Testis (tissue), 2 donors: ENCODE results near the gene OR2B6.

Experiments
- CTCF ChIP-seq, 3 experiments: fragments of 450-650 bp in 2 of 3; fragments of 200-600 bp in 1 of 3; sonication (generic) in 1 of 3; IDR thresholded peaks; one replicate each; pipeline ENCODE4 v1.5.1; 2016 to 2019; ENCODE audit warnings: antibody characterized with exemption in 3 of 3, mild to moderate bottlenecking in 2 of 3, moderate library complexity in 1 of 3
- POLR2A ChIP-seq: fragments of 450-650 bp; IDR thresholded peaks from one replicate; pipeline ENCODE4 v1.6.1; 2017; ENCODE audit warnings: antibody characterized with exemption, mild to moderate bottlenecking, moderate library complexity

- no peak for TF ChIP-seq CTCF (IDR thresholded peaks at IDR 0.05)
- TF ChIP-seq POLR2A, result no peak
Measured at GRCh38 chr6:27962506-27962905, 5.5 kb downstream of the OR2B6 start.
